ENCODE data around the gene SETD2.
"Not testable (repeated sequence)": the region's sequence is repeated elsewhere in the genome, so short reads cannot be mapped to it uniquely, and the experiment has no call there.

The SETD2 gene

GRCh38 chr3:47034868-47035489 lies 128.9 kb downstream of the SETD2 start:
- DNase-seq (ENCODE audit: low read depth): no peak

- not testable (repeated sequence) for DNase-seq (ENCODE audit: low read depth)
These were observed 132.9 kb downstream of the SETD2 start for GRCh38 chr3:47031041-47031440.

- DNase-seq (ENCODE audit: low read depth): no peak
These were observed 135.2 kb downstream of the SETD2 start for GRCh38 chr3:47028667-47029066.

DNA sequence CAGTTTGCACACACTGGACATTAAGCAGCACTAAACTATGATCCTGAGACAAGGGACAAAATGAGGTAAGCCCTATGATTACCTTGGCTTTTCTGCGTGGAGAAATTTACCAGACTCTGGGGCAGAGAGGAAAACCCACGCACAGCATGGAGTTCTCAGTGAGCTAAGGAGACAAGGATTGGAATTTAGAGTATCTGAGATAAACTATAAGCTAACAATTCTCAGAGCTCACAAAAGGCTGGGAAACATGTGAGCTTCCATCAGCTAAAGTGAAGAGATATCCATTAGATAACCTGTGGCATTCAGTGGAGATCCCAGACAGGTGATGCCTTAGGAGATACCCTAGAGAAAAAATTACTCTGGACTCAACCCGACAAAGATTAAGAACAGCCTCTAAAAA lies 135.8 kb downstream of the SETD2 start:
- DNase-seq (ENCODE audit: low read depth): no peak

GRCh38 chr3:47026432-47026831 lies 137.5 kb downstream of the SETD2 start:
- DNase-seq (ENCODE audit: low read depth): not testable (repeated sequence)

- DNase-seq (ENCODE audit: low read depth): no peak
These were observed 139.0 kb downstream of the SETD2 start for GRCh38 chr3:47024932-47025331.

- no peak for DNase-seq (ENCODE audit: low read depth)
These were observed 141.3 kb downstream of the SETD2 start for GRCh38 chr3:47022641-47023071.

GRCh38 chr3:47020311-47020710 lies 143.6 kb downstream of the SETD2 start:
- DNase-seq (ENCODE audit: low read depth): no peak

DNA sequence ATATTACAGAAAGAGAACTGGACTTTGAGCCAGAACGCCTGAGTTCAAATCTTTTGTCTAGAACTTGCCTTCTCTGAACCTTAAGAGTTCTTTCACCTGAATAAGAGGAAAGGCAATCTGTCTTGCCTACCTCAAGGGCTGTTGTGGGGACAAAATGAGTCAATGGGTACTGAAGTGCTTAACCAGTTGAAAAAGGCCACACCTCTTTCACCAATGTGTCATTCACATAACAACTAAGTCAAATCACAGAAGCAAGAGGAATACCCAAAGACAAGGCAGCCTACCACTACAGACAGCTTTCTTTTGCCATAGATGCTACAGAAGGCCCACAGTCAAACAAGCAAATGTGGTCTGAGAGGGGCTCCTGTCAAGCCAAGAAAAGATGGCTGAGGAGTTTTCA lies 144.7 kb downstream of the SETD2 start:
- DNase-seq (ENCODE audit: low read depth): no peak

DNA sequence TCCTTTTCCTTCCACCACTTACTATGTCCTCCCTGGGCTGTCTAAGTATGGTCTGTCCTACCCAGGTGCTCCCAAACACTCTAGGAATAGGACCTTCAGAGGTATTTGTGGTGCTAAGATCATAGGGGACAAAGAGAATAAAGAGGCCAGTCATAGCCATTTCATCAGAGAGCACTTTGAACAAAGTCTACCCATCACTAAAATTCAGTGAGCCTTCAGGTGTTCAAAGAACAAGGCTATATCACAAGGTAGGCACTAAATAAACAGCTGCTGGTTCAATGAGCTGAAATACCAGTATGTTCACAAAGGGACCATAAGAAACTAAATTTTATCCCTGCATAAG lies 145.7 kb downstream of the SETD2 start:
- DNase-seq (ENCODE audit: low read depth): no peak

DNA sequence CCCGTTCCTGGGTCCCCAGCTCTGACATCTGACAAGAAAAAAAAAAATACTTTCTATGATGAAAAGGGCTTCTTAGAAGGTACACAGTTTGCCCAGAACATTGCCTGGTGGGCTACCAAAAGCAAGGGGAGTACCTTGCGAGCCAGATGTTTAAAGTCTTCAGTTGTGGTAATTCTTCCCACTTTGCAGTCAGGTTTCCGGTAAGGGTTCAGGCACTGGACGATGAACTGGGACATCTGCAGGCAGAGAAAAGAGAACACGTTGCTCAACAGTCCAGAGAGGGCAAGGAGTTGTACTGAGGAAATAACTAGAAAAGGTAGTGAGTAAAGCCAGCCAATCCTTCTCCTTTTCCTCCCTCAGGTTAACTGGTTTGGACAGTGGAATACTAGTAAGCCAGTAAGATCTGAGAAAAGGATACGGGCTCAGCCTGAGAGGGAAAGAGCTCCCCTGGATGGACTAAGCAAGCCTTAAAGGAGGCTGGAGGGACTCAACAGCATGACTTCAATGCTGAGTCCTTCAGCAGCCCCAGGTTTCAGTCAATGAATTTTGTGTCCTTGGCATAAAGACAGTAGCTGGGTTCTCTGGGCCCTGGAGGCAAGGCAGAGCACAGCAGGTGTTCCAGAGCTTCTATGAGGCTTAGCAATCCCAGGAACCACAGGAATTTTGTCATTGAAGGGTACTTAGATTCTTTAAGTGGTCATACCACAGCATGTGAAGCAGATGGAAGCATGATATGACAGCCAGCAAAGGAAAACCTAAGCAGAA lies 146.2 kb downstream of the SETD2 start:
- no peak for DNase-seq (ENCODE audit: low read depth)

DNA sequence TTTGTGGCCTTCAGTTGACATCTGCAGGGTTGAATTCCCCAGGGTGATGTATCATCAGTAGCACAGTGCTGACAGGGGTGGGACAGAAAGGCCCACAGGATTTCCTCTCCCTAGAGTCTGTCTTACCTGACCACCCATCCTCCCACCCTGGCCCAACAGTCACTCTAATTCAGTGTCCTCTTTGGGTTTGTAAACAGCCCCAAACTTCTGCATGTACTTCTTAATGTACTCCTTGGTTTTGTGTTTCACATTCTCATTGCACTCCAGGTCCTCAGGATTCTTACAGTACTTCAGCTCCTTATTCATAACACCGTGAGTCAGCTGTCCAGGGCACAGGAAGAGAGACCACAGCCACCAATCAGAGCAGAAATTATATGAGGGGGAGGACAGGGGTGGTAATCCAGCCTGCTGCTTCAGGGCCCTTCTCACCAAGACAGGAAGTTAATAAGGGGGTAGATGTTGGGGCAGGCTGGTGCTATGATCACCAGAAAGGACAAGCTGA lies 146.9 kb downstream of the SETD2 start:
- peak; percentile 61 for DNase-seq (ENCODE audit: low read depth)

DNA sequence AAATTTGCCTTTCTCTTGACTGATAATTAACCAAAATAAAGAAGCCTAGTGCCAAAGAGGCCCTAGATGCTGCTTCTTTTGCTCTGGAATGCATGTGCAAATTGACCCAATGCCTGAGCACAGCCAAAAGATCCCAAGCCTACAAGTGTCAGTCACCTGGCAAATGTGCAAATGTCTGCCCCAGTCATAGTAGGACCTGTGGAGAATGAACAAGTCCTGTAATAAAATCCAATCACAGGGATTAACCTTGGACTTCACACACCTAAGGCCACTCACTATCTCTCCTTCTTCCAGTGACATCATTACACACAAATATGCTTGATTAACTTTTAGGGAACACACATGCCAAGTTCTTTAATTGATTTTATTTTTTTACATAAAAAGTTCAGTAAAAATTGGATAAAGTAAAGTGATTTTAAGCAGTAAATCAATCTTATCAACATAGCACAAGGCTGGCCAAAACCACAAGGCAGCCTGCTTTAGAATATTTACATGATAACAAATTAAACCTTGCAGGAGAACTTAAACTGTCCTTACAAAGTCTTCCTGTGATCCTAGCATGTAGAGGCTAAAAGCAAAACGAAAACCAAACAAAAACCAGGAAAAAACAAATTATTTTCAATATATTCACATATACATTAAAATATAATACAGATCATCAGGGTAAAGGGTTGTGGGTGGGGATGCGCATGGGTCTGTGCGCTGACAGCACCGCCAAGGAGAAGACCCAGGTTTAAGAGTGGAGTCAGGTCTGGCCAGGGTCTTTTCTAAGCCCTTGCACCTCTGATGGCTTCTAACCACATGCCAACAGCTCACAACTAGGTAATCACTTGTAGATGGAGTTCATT lies 147.6 kb downstream of the SETD2 start:
- DNase-seq (ENCODE audit: low read depth): no peak

DNA sequence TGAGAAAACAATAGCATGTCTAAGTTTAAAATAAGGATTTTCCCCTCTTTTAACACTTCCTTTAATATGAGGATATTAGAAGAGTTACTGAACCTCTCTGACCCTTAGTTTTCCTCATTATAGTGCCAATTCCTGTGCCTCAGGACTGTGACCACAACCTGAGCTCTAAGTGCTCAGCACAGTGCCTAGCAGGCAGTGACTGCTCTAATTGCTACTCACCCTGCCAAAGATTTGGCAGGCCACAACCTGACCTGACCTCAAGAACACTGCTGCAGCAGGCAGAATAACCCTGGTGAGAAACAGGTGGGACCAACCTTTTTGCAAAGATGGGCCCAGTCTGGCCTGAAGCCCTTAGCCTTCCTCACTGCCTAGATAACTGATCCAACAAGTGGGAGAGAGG lies 148.8 kb downstream of the SETD2 start:
- no peak for DNase-seq (ENCODE audit: low read depth)

GRCh38 chr3:47014036-47014435 lies 149.9 kb downstream of the SETD2 start:
- no peak for DNase-seq (ENCODE audit: low read depth)

DNA sequence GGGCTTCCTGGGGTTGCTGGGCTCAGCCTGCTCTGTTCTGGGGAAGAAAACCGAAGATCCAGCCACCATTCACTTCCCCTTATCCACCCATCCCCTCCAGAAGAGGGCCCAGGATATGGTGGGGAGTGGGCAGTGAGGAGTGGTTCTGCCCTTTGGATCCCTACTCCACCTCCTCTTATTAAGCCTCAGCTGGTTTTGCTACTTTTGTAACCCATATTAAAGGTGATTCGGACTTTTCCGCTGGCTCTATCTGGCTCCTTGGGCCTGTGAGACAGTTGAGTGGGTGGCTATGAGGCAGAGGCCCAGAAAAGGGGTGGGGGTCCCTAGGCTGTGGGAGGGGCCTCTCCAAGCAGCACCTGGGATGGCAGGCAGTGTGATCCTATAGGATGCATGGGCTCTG lies 150.7 kb downstream of the SETD2 start:
- no peak for DNase-seq (ENCODE audit: low read depth)

GRCh38 chr3:47012342-47013230 lies 151.3 kb downstream of the SETD2 start:
- DNase-seq (ENCODE audit: low read depth): no peak

GRCh38 chr3:47011371-47011770 lies 152.5 kb downstream of the SETD2 start:
- DNase-seq (ENCODE audit: low read depth): no peak

- DNase-seq (ENCODE audit: low read depth): no peak
These were observed 153.0 kb downstream of the SETD2 start for GRCh38 chr3:47010910-47011309.

DNA sequence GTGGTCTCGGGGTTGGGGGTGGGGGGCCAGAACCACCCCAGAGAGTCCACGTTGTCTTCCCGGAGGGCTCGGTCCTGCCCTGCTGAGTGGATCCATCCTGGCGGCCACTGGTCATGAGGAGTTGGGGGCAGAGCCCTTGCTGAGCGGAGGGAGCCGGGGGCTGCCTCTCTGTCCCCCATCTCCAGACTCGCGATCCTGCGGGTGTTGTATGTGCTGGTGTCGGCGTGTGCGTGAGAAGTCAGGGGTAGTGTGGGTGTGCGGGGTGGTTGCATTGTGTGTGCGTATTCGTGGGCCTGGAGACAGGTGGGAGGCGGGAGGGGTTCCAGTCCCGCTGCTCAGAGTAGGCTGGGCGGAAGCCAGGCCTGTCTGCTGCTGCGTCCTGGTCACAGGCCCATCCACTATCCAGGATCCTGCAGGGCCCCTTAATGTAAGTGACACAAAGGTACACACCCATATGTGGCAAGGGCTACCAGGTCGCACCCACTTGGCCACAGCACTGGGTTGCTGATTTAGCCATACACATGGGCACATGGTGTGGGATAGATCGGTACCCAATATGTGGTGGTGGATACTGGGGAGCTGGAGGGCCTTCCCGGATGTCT lies 153.7 kb downstream of the SETD2 start:
- DNase-seq (ENCODE audit: low read depth): no peak
